VCaP (cell line): ENCODE results near the gene RFX1.
"Not testable (repeated sequence)": the region's sequence is repeated elsewhere in the genome, so short reads cannot be mapped to it uniquely, and the experiment has no call there.

Source experiments
- H3K27ac ChIP-seq: fragments of 450-650 bp; 2 replicates; pipeline ENCODE4 v1.5.1; 2017
- CTCF ChIP-seq: fragments of 450-650 bp; conservative IDR thresholded peaks from 2 replicates; pipeline ENCODE4 v1.5.1; 2017; ENCODE audit warnings: mild to moderate bottlenecking, moderate library complexity

Gene RFX1

GRCh38 chr19:13931391-13932148, 74.5 kb downstream of the RFX1 start:
- no peak for TF ChIP-seq CTCF

GRCh38 chr19:13930402-13930801, 75.7 kb downstream of the RFX1 start:
- TF ChIP-seq CTCF: no peak

More at GRCh38 chr19:13931391-13932148, 74.5 kb downstream of the RFX1 start:
- no peak overlapping the region for H3K27ac ChIP-seq

GRCh38 chr19:13929956-13930355, 76.2 kb downstream of the RFX1 start:
- no peak for TF ChIP-seq CTCF
- H3K27ac ChIP-seq: no peak overlapping the region

More at GRCh38 chr19:13930402-13930801, 75.7 kb downstream of the RFX1 start:
- no peak overlapping the region for H3K27ac ChIP-seq

GRCh38 chr19:13929340-13929739, 76.8 kb downstream of the RFX1 start:
- TF ChIP-seq CTCF: no peak
- H3K27ac ChIP-seq: no peak overlapping the region

GRCh38 chr19:13926715-13927114, 79.4 kb downstream of the RFX1 start:
- no peak overlapping the region for H3K27ac ChIP-seq
- TF ChIP-seq CTCF: no peak

- no peak for TF ChIP-seq CTCF
- no peak overlapping the region for H3K27ac ChIP-seq
These were observed 80.1 kb downstream of the RFX1 start for GRCh38 chr19:13926010-13926409.

GRCh38 chr19:13923194-13923987, 82.7 kb downstream of the RFX1 start:
- no peak overlapping the region for H3K27ac ChIP-seq
- TF ChIP-seq CTCF: no peak

GRCh38 chr19:13922118-13922517, 84.0 kb downstream of the RFX1 start:
- H3K27ac ChIP-seq: not testable (repeated sequence)
